DND-41 (cell line): ENCODE data around the gene HTRA1.

Experiments used
- ATAC-seq: fragments of 200-7000 bp; cut with Tn5 transposase; 3 replicates; pipeline ENCODE4 v1.9.1; 2021; ENCODE audit warnings: low read depth; ENCODE audit not compliant: insufficient read depth
- DNase-seq: peaks from one replicate; pipeline ENCODE4 v3.0.0-alpha.2; 2020
- H2AFZ ChIP-seq: 2 replicates; pipeline ENCODE4 v1.6.0; 2012; ENCODE audit warnings: low read depth, low read length
- H3K27ac ChIP-seq: 2 replicates; pipeline ENCODE4 v1.5.1; 2012; ENCODE audit warnings: low read length, inconsistent platforms
- H3K27me3 ChIP-seq: fragments of 200-600 bp; sonication (generic); 2 replicates; pipeline ENCODE4 v1.6.0; 2012; ENCODE audit warnings: low read length, mild to moderate bottlenecking, inconsistent platforms; ENCODE audit not compliant: insufficient read depth, poor library complexity
- H3K36me3 ChIP-seq: 2 replicates; pipeline ENCODE4 v1.5.1; 2012; ENCODE audit warnings: low read length, inconsistent platforms; ENCODE audit not compliant: insufficient read depth
- H3K4me1 ChIP-seq: 2 replicates; pipeline ENCODE4 v1.5.1; 2012; ENCODE audit warnings: mild to moderate bottlenecking, low read length; ENCODE audit not compliant: insufficient read depth
- H3K4me2 ChIP-seq: 2 replicates; pipeline ENCODE4 v1.6.0; 2012; ENCODE audit warnings: mild to moderate bottlenecking, moderate library complexity, low read length, inconsistent platforms; ENCODE audit not compliant: insufficient read depth
- H3K4me3 ChIP-seq, 2 experiments: fragments of 200-600 bp in 1 of 2; shearing (Covaris generic) in 1 of 2; 2 replicates each; pipeline ENCODE4 v1.5.1; 2012 to 2016; ENCODE audit warnings: inconsistent platforms in 2 of 2, low read length in 2 of 2, mild to moderate bottlenecking in 2 of 2, low read depth in 1 of 2, moderate library complexity in 1 of 2
- H3K79me2 ChIP-seq: 2 replicates; pipeline ENCODE4 v1.6.0; 2012; ENCODE audit warnings: low read length, inconsistent platforms; ENCODE audit not compliant: insufficient read depth
- H3K9ac ChIP-seq: 2 replicates; pipeline ENCODE4 v1.6.0; 2012; ENCODE audit warnings: low read depth, mild to moderate bottlenecking, inconsistent platforms, low read length, moderate library complexity
- H3K9me3 ChIP-seq: 2 replicates; pipeline ENCODE4 v1.5.1; 2012; ENCODE audit warnings: low read length, moderate library complexity, mild to moderate bottlenecking, inconsistent platforms; ENCODE audit not compliant: insufficient read depth, severe bottlenecking
- H4K20me1 ChIP-seq: 2 replicates; pipeline ENCODE4 v1.6.0; 2012; ENCODE audit warnings: low read length; ENCODE audit not compliant: insufficient read depth
- CTCF ChIP-seq: IDR thresholded peaks from 2 replicates; pipeline ENCODE4 v1.5.1; 2012; ENCODE audit warnings: borderline replicate concordance, low read length, moderate library complexity, mild to moderate bottlenecking; ENCODE audit not compliant: poor library complexity, severe bottlenecking; ENCODE audit errors: extremely low read depth
- EZH2 ChIP-seq: IDR thresholded peaks from 3 replicates; pipeline ENCODE4 v1.6.1; 2012; ENCODE audit warnings: borderline replicate concordance, low read depth, mild to moderate bottlenecking, moderate library complexity, low read length, inconsistent platforms; ENCODE audit not compliant: severe bottlenecking

Gene HTRA1

GRCh38 chr10:122460891-122461293 lies 461 bp upstream of the HTRA1 start:
- Histone ChIP-seq H3K79me2 (no peaks in the 10 kb centered on the region), H3K9ac (no peak overlapping the region), H2AFZ (no peak overlapping the region), H3K27ac (no peak overlapping the region), H4K20me1 (no peaks in the 10 kb centered on the region), H3K4me1 (no peaks in the 10 kb centered on the region), H3K4me2 (no peak overlapping the region), H3K36me3 (no peaks in the 10 kb centered on the region), H3K27me3 (peaks cover 5% of the 10 kb centered on the region), H3K4me3 (no peak overlapping the region), H3K9me3 (no peaks in the 10 kb centered on the region)
- ATAC-seq (no peak), DNase-seq (no peak)
- no peak for TF ChIP-seq CTCF
- TF ChIP-seq EZH2, result no peak

- Histone ChIP-seq H3K79me2 (no peaks in the 10 kb centered on the region), H3K9me3 (no peaks in the 10 kb centered on the region), H2AFZ (no peak overlapping the region), H3K27ac (no peak overlapping the region), H4K20me1 (no peaks in the 10 kb centered on the region), H3K4me3 (no peak overlapping the region), H3K4me2 (no peak overlapping the region), H3K27me3 (peaks cover 3% of the 10 kb centered on the region), H3K4me1 (no peaks in the 10 kb centered on the region), H3K36me3 (no peaks in the 10 kb centered on the region), H3K9ac (no peak overlapping the region)
- DNase-seq (no peak), ATAC-seq (no peak)
- TF ChIP-seq EZH2 (no peak), CTCF (no peak)
Observed at GRCh38 chr10:122461729-122462532, 578 bp downstream of the HTRA1 start.

- H2AFZ ChIP-seq, result no peak overlapping the region
- peaks cover 3% of the 10 kb centered on the region for H3K27me3 ChIP-seq
- H3K9me3 ChIP-seq, result no peaks in the 10 kb centered on the region
- H3K27ac ChIP-seq, result no peak overlapping the region
- H3K4me2 ChIP-seq, result no peak overlapping the region
- no peak overlapping the region for H3K9ac ChIP-seq
- no peaks in the 10 kb centered on the region for H3K79me2 ChIP-seq
- ATAC-seq, result no peak
- H3K4me1 ChIP-seq, result no peaks in the 10 kb centered on the region
- H3K36me3 ChIP-seq, result no peaks in the 10 kb centered on the region
- no peak overlapping the region for H3K4me3 ChIP-seq
- no peaks in the 10 kb centered on the region for H4K20me1 ChIP-seq
- no peak for DNase-seq
- TF ChIP-seq EZH2, result no peak
Observed at GRCh38 chr10:122462533-122463465, 1.4 kb downstream of the HTRA1 start.
